ENCODE data around the gene BBX.

- TF ChIP-seq CTCF (IDR thresholded peaks at IDR 0.05; ENCODE audit: low read depth, low read length, missing input control) (peak; percentile 11), ATF3 (IDR thresholded peaks at IDR 0.05) (no peak), MAX (IDR thresholded peaks at IDR 0.05) (no peak), RAD21 (IDR thresholded peaks at IDR 0.05) (no peak), REST (IDR thresholded peaks at IDR 0.05) (no peak), HNF4A (conservative IDR thresholded peaks at IDR 0.05) (peak; percentile 71 to 74), SP1 (IDR thresholded peaks at IDR 0.05) (peak; percentile 68), FOXA1 (IDR thresholded peaks at IDR 0.05) (peak; percentile 14), EGR1 (IDR thresholded peaks at IDR 0.05; ENCODE audit: low read depth in 2 of 2) (no peak), RXRA (IDR thresholded peaks at IDR 0.05) (no peak), JUND (IDR thresholded peaks at IDR 0.05) (no peak), YY1 (IDR thresholded peaks at IDR 0.05) (peak; percentile 31)
Measured at GRCh38 chr3:107810171-107811071, 287.7 kb downstream of the BBX start.
